Stimulated activated CD4-positive, alpha-beta T cell treated with anti-CD3 and anti-CD28 coated beads, Interleukin-1b, Interleukin-23, amount 100 ng/mL, for 4 hours (primary cell): ENCODE results near the gene FBXO30.

ENCODE experiments used
- DNase-seq, 2 donors: peaks; one replicate each; pipeline ENCODE4 v3.0.0-alpha.2; 2020; ENCODE audit warnings: low read depth in 2 of 2

FBXO30 gene, protein sequence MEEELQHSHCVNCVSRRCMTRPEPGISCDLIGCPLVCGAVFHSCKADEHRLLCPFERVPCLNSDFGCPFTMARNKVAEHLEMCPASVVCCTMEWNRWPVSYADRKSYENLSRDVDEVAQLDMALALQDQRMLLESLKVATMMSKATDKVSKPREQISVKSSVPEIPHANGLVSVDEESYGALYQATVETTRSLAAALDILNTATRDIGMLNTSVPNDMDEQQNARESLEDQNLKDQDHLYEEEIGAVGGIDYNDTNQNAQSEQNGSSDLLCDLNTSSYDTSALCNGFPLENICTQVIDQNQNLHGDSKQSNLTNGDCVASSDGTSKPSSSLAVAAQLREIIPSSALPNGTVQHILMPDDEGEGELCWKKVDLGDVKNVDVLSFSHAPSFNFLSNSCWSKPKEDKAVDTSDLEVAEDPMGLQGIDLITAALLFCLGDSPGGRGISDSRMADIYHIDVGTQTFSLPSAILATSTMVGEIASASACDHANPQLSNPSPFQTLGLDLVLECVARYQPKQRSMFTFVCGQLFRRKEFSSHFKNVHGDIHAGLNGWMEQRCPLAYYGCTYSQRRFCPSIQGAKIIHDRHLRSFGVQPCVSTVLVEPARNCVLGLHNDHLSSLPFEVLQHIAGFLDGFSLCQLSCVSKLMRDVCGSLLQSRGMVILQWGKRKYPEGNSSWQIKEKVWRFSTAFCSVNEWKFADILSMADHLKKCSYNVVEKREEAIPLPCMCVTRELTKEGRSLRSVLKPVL

DNA sequence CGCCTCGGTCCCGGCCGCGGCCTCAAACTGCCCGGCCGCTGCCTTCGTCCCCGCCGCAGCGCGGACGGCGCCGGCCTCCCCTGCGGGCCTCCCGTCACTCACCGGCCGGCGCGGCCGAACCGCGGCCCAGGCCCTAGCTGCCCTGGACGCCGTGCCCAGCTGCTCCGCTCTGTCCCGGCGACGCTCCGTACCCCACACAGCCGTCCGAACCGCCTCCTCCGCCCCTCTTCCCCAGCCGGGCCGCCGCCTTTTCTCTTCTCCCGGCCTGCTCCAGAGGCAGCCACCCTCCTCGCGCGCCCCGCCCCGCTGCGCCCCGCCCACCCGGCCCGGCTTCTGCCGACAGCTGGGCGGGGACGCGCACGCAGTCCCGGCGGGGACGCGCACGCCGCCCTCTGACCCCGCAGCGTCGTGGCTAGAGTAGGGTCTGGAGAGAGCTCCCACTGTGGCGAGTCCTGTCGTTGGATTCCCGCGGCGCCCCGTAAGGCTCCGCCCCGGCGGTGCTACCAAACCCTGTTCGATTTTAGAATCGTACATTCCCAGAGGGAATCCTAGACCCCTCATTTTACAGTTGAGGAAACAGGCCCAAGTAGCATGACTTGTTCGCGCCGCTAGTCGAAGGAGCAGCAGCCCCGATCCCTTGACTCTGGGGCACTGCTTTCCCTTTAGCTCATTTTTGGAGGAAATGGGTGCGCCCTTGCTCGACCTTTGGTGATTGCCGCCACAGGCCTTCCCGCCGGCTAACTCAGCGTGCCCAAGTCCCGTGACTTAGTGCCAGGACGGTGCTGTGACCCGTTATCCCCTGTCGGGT is at the start of gene FBXO30:
TSS of gene FBXO30 (minus strand) at position 295 of the 808 bp plus-strand sequence. CDS start 8,390 bp downstream, outside the sequence.
- DNase-seq: peak; percentile 78 to 82

DNA sequence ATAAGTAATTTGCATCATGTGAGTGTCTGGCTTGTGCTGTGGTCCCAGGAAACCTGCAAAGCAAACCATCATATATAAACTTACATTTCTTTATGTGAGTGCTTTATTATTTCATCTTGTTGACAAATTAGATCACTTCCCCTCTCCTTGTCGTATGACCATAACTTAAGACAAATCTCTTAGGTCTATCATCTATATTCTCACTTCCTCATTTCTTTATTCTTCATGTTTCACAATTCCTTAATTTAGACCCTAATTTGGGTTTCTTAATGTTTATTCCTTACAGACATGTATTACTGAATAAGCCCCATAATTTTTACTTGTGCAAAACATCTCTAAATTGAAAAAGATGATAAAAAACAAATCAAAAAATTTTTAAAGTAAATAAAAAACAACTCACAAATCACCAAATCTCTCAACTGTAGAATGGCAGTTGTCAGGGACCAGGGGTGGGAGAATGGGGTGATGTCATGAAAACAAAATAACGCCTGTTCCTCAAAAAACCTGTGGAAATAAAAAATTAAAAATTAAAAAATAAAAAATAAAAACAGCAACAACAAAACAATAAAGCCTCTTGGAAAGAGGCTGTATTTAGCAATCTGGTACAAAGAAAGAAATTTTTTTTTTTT is 49.5 kb upstream of the FBXO30 start:
- no peak for DNase-seq

DNA sequence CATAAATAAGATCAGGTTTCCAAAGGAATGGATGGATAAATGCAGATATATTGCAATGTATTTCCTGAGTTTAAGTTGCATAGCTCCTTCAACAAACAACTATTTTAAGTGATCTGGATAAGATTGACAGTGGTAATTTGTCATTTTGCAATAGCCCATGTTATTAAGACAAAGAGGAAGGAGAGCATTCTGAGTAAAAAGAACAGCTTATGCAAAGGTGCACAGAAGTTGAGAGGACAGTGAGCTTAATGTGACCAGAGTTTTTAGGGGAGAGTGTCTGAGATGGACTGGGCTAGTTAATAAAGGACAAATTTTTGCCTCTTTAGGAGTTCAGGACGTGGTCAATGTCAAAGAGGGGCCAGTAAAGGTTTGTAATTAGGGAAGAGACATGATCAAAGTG is 48.8 kb upstream of the FBXO30 start:
- DNase-seq: no peak

DNA sequence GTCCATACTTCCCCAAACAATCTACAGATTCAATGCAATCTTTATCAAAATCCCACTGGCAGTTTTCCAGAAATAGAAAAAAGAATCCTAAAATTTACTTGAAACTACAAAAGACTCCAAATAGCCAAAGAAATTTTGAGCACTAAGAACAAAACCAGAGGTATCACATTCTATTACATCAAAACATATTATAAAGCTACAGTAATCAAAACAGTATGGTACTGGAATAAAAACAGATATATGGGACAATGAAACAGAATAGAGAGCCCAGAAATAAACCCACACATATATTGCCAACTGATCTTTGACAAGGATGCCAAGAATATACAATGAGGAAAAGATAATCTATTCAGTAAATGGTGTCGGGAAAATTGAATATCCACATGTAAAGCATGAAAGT is 46.0 kb upstream of the FBXO30 start:
- DNase-seq: no peak

DNA sequence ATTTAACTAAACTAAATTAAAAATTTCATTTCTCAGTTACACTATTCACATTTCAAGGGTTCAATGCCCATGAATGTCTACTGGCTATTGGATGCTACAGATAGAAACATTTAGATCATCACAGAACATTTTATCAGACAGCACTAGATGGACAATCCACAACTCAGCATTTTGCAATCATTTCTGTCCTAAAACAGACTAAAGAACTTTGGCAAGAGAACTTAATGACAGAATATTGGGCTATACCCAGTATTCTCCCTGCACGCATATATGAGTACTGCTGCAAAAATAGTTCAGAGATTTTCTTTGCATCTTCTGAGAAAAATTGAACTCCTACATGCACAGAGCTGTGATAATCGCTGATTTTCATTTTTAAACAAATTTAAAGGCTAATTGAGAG is 36.1 kb upstream of the FBXO30 start:
- DNase-seq: no peak

DNA sequence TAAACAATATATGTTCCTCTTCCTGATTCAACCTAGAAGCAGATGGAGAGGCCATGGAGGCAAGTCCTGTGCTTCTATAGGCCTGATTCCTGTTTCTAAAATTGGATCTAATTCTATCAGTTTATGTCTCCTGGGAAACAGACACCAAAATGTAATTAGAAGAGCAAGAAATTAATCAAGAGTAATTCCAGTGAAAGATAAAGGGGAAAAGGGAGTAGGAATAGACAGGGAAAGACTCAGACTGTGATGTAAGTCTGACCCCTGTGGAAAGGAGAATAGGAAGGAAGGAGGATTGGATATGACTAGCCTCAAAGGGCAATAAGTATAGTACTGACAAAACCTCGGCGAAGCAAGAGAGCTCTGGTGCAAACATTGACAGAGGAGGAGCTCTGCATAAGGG is 33.9 kb upstream of the FBXO30 start:
- no peak for DNase-seq

DNA sequence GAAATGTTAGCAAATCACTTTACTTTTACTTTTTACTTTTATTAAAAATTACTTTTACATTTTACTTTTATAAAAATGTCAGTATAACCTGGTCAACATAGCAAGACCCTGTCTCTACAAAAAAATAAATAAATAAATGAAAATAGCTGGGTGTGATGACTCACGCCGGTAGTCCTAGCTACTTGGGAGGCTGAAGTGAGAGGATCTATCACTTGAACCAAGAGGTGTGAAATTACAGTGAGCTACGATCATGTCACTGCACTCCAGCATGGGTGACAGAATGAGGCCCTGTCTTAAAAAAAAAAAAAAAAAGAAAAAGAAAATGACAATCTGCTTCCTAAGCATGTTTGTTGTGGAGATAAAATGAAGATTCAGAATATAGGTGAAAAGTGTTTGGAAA is 31.0 kb upstream of the FBXO30 start:
- DNase-seq: no peak

DNA sequence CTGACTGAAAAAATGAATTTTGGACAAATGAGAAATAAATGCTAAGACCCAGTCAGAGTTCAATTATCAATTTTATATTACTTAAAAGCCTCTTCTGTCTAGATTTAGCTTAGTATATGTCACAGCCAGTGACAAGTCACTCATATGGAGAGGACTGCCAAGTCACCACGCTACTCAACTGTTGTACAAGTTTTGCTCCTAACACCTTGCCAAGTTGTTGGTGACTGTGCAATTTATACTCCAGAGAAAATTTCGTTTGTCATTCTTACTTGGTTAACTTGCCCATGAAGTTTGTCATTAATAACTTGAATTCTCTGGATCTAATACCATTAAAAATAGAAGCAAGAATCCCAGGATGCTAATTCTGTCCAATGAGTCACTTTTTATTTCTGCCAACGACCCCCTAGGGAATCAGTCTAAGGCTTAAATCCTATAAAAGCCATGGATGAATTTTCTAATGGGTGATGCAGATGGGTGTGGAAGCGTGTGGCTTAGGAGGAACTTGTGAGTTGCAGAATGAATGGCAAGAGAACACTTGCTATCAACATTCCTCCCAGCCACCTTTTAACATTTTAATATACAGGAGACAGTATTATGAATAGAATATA is 30.4 kb upstream of the FBXO30 start:
- no peak for DNase-seq

DNA sequence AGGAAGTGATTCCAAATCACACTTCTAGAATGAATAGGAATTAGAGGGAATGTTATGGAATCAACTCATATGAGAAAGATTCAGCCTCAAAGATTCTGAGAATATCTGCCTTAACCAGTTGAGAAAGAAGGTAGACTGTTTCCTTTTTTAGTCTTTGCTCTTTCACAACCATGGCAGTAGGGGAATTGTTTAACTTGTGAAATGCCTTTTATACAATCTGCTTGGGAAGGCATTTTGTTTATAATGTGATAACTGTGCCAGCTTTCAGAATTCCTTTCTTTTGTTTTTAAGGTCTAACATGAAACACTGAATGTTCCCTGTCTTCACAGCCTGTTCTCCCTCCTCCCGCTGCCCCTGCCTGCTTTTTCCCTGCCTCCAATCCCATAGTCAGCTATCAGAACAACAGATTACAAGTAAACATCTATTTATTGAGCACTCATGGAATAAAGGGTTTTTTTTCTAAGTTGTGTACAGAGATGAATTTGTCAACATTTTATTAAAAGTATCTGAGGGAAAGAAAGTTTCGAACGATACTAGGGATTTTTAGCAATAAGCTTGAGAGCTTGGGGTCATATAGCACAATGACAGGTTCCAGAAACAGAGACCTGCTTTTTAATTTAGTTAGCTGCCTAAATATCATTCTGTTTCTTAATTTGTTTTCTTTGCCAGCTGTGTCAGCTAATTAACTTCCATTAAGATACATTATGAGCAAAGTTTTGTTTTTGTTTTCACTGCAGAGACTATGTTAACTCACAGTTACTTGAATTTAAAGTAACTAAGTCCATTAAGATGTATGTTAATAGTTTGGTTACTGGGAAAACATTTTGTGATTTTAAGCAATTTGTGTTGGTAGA is 28.3 kb upstream of the FBXO30 start:
- DNase-seq: no peak

DNA sequence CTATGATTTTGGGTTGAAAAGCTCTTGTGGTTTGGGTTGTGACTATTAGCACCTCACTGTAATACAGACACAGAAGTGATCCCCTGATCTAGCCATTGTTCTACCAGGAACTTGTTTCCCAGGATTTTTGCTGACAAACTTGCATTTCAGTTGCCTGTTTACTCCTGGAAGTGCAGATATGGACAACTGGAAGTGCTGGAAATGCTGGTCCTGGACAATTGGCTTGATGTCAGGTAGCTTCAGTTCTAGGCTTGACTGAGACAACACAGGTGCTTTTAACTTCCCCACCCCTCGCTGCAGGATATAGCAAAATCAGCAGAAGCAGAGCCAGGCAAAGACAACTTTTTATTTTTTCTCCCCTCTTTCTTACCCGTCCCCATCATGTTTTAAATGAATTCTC is 27.1 kb upstream of the FBXO30 start:
- no peak for DNase-seq

DNA sequence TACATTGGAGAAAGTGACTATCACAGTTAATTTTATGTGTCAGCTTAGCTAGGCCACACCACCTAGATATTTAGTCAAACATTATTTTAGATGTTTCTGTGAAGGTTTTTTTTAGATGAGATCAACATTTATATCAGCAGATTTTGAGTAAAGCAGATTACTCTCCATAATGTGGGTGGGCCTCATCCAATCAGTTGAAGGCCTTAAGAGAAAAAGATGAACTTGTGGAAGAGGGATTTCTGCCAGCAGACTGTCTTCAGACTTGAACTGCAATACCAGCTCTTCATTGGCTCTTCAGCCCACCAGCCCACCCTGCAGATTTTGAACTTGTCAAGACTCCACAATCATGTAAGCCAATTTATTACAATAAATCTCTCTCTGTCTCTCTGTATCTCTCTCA is 25.1 kb upstream of the FBXO30 start:
- no peak for DNase-seq

DNA sequence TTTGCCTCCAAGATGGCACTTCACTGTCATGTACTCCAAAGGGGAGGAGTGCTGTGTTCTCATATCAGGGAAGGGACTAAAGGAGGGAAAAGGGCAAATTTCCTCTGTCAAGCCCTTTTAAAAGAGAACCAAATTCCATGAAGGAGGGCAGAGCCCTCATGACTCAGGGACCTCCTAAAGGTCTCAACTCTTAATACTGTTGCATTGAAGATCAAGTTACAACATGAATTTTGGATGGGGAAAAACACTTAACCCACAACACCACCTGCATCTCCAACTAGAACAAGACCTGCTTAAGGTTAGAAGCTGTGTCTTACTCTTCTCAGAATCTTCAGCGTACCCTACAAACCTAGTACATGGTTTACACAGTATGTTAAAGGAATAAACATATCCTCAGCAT is 23.7 kb upstream of the FBXO30 start:
- no peak for DNase-seq

DNA sequence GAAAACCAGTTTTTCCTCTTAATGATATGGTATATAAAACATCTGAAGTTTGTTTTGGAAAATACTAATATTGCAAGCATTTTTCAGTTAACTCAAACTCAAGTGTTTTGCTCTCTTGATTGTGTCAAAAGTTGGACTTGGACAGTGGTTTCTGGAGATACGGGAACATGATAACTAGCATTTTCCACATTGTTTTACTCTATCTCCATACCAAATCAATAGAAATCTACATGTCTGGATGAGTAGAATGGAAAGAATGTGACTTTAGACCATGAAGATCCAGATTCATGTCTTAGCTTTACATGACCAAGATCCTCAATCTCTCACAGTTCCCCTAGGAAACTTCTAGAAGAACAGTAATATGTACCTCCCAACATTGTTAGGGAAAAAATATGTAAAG is 22.2 kb upstream of the FBXO30 start:
- DNase-seq: no peak

DNA sequence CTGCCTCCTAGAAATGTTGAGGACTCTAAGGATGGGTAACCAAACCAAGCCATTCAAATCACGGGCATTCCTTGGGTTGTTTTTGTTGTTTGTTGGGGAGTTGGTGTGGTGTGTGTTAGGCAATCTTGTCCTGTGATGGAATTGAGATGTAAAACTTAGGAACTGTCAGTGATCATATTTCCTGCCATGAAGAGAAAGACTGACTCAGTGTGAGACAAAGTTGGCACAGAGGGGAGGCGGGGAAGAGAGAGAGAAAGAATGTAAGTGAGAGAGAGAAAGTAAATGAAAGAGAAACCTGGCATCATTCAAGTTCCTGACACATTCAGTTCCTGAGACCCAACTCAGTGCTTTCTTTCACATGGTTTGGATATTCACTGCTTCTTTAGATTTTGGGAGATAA is 21.6 kb upstream of the FBXO30 start:
- DNase-seq: no peak

DNA sequence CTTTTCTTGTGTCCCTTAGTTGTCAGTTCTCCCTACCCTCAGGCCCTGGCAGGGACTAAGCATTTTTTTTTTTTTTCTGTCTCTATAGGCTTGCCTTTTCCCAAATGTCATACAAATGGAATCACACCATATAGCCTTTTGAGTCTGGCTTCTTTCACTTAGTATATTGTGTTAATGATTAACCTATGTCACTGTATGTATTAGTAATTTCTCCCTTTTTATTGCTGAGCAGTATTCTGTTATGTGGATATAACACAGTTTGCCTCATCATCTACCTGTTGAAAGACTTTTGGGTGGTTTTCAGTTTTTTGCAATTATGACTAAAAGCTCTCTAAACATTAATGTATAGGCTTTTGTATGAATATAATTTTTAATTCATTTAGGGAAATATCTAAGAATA is 16.0 kb upstream of the FBXO30 start:
- no peak for DNase-seq

DNA sequence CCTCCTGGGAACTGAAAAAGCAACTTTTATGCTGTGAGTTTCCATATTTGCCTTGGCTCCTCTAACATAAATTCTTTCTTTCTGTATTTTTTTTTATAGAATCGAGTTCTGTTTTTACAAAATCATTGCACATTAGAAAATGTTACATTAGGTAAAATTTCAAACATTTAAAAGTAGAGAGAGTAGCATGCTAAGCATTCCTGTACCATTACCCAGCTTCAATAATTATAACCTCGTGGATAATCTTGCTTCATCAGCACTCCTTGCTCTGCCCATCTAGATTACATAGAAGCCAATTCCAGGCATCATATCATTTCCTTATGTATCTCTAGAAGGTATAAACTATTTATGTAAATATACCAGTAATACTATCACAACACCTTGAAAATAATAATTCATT is 15.4 kb upstream of the FBXO30 start:
- DNase-seq: no peak

DNA sequence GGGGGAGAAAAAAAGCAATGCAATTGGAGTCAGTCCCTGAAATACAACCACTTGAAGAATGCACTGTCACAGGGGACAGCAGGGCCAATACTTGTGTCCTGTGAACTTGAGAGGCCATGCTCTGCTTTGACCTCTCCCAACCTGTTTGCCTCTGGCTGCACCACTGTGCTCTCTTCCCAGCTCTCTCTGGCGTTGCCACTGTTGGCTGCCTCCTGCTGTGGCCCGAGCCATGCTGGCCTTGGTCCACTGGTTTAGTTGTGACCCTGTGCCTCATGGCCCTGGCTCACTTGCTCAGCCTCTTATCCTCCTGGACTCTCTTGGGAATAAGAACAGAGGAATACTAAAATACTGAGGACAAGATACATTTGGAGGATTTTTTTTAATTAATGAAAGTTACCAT is 14.5 kb upstream of the FBXO30 start:
- no peak for DNase-seq

DNA sequence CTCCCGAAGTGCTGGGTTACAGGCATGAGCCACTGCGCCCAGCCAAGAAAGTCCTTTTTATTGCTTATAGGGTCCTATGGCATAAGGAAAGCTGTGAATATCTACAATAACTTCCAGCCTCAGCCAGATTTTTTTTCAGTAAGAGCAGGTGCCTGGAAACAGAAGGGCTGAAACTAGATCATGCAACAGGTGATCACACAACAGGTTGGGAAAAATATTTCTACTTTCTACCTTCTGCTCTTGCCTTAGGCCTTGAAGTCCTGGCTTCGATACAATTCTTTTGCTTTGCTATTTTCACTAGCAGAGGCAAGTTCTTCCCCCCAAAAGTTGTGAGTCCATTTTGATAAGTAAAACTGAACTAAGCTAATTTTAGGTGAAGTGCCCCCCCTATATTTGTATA is 9.7 kb upstream of the FBXO30 start:
- DNase-seq: no peak

DNA sequence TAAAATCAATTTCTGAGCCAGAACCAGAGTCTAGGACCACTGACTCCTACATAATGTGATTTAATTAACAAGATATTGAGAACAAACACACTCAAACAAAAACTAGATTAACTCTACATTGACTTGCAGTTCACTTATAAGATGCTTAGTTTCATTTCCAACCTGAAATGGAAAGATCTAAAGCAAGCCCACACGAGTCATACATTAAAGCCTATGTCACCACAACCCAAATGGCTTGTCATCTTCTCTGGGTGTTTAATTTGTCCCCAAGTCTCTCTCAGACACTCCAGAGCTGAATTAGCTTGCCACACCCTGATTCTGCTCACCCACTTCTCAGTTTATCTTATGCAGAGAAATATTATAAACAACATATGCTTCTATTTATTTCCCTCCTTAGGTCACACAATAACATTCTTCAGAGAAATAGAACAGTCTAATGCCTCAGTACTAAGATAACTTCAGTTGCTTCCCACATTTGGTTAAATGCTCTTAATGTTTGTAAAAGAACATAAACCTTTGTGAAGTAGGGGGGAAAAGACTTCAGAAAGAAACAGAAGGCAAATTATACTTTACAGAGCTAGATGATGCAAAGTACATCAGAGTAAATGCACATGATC is 8.8 kb upstream of the FBXO30 start:
- DNase-seq: no peak

DNA sequence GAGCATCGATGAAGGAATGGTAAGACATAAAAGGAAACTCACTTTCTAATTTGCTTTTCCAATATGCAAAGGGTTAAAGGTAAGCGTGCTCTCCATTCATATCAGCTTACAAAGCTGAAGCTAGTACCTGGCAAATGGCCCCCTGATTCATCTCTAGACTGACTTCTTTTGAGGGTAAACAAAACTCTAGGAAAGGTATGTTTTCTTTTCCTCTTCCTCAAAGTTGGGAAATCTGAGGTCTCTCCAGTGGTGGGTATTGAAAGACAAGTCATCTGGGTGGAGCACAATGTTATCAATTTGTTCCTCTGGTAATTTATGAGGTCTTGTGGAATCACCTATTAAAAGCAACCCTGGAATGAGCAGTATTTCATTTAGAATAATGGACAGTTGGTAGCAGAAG is 7.9 kb upstream of the FBXO30 start:
- DNase-seq: no peak
